K562 (cell line): ENCODE measurements around the gene FAM219A. TPM values are rescaled to one million over a fixed set of nuclear protein-coding genes. Genes with fewer than 3 reads are reported as not detected.

Experiments
- NFATC3 ChIP-seq: fragments of 450-650 bp; IDR thresholded peaks from 2 replicates; pipeline ENCODE4 v1.6.1; 2017; ENCODE audit warnings: mild to moderate bottlenecking
- ZNF445 ChIP-seq: fragments of 250-450 bp; sonication (Bioruptor Pico); IDR thresholded peaks from 2 replicates; pipeline ENCODE4 v1.4.0; 2020; ENCODE audit warnings: low read depth, mild to moderate bottlenecking, moderate library complexity
- polyA plus RNA-seq, 8 experiments: library from polyadenylated mRNA; depleted of rRNA in 4 of 8; stranded (reverse) in 5 of 8; unstranded in 3 of 8; fragments of >200 nt; fragmentation: Nextera tagmentation in 2 of 8; fragmentation: Illumina TruSeq in 1 of 8; extraction: Ambion mirVana in 2 of 8; extraction: Trizol in 1 of 8; gene quantifications; 2 replicates each; pipeline versions ENCODE4 v1.2.1 to v1.2.3, GENCODE V29; 2011 to 2014; ENCODE audit warnings: inconsistent platforms in 1 of 8, missing spikeins in 1 of 8
- total RNA-seq, 7 experiments: library from RNA; depleted of rRNA in 6 of 7; stranded (reverse); fragments of >200 nt in 6 of 7; fragmentation: Illumina TruSeq in 2 of 7; extraction: Trizol in 2 of 7; gene quantifications; 2 replicates each; pipeline versions ENCODE4 v1.2.1 to v1.2.3, GENCODE V29; 2011 to 2021; ENCODE audit warnings: low replicate concordance in 1 of 7
- TF ChIP-seq, protein P1 (sequence below): fragments of 450-650 bp; IDR thresholded peaks from 2 replicates; pipeline ENCODE4 v1.6.1; 2016; ENCODE audit warnings: mild to moderate bottlenecking, moderate library complexity
- TF ChIP-seq, protein P2 (sequence below), 2 experiments: fragments of 450-650 bp; IDR thresholded peaks; 2 replicates each; pipeline ENCODE4 v1.6.1; 2016; ENCODE audit warnings: mild to moderate bottlenecking in 2 of 2, borderline replicate concordance in 1 of 2, low read depth in 1 of 2, moderate library complexity in 1 of 2

Gene FAM219A
- total and polyA plus RNA-seq, 9 of the 15 experiments (the other 6 are each of a cell fraction or from before 2014, with no cell fraction given): 0.63 to 8.6 (median 2.9) TPM

DNA sequence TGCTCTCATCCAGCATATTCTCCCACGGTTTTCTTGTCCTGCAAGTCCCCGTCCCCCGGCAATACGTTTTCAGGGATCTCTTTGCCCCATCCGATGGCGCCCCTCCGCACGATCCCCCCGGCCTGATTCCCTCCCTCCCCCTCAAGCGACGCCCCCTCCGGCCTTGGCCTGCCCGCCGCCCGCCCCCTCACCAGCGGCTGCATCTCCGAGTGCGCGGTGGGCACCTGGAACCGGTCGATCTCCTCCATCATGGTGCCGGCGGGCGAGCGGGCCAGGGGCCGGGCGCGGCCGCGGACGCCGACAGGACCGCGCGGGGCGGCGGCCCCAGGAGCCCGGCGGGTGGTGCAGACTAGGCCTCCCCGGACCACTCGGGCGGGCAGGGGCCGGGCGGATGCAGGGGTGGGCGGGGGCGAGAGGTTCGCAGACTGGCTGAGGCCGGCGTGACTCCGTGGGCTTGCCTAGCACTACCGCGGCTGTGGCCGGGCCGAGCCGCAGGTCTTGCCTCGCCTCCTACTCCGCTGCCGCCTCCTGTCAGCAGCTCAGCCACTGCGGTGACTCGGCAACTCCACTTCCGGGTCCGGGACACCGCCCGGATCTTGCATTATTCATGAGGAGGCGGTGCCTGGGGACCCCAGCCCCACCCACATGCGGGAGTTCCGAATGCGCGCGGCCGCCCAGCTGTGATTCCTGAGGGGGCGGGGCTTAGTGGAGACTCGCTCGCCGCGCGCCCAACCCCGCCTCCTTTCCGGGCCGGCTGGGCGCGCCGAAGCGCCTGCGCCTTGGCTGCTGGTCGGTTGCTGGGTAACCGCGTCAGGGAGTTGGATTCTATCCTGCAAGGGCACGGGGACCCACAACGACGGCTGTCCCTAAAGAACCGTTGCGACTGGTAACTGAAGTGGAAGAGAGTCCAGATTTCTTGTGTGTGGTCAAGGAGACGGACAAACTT, at the start of gene FAM219A, which contains the start of gene DNAI1 (continued):
- TF ChIP-seq, protein P1, sequence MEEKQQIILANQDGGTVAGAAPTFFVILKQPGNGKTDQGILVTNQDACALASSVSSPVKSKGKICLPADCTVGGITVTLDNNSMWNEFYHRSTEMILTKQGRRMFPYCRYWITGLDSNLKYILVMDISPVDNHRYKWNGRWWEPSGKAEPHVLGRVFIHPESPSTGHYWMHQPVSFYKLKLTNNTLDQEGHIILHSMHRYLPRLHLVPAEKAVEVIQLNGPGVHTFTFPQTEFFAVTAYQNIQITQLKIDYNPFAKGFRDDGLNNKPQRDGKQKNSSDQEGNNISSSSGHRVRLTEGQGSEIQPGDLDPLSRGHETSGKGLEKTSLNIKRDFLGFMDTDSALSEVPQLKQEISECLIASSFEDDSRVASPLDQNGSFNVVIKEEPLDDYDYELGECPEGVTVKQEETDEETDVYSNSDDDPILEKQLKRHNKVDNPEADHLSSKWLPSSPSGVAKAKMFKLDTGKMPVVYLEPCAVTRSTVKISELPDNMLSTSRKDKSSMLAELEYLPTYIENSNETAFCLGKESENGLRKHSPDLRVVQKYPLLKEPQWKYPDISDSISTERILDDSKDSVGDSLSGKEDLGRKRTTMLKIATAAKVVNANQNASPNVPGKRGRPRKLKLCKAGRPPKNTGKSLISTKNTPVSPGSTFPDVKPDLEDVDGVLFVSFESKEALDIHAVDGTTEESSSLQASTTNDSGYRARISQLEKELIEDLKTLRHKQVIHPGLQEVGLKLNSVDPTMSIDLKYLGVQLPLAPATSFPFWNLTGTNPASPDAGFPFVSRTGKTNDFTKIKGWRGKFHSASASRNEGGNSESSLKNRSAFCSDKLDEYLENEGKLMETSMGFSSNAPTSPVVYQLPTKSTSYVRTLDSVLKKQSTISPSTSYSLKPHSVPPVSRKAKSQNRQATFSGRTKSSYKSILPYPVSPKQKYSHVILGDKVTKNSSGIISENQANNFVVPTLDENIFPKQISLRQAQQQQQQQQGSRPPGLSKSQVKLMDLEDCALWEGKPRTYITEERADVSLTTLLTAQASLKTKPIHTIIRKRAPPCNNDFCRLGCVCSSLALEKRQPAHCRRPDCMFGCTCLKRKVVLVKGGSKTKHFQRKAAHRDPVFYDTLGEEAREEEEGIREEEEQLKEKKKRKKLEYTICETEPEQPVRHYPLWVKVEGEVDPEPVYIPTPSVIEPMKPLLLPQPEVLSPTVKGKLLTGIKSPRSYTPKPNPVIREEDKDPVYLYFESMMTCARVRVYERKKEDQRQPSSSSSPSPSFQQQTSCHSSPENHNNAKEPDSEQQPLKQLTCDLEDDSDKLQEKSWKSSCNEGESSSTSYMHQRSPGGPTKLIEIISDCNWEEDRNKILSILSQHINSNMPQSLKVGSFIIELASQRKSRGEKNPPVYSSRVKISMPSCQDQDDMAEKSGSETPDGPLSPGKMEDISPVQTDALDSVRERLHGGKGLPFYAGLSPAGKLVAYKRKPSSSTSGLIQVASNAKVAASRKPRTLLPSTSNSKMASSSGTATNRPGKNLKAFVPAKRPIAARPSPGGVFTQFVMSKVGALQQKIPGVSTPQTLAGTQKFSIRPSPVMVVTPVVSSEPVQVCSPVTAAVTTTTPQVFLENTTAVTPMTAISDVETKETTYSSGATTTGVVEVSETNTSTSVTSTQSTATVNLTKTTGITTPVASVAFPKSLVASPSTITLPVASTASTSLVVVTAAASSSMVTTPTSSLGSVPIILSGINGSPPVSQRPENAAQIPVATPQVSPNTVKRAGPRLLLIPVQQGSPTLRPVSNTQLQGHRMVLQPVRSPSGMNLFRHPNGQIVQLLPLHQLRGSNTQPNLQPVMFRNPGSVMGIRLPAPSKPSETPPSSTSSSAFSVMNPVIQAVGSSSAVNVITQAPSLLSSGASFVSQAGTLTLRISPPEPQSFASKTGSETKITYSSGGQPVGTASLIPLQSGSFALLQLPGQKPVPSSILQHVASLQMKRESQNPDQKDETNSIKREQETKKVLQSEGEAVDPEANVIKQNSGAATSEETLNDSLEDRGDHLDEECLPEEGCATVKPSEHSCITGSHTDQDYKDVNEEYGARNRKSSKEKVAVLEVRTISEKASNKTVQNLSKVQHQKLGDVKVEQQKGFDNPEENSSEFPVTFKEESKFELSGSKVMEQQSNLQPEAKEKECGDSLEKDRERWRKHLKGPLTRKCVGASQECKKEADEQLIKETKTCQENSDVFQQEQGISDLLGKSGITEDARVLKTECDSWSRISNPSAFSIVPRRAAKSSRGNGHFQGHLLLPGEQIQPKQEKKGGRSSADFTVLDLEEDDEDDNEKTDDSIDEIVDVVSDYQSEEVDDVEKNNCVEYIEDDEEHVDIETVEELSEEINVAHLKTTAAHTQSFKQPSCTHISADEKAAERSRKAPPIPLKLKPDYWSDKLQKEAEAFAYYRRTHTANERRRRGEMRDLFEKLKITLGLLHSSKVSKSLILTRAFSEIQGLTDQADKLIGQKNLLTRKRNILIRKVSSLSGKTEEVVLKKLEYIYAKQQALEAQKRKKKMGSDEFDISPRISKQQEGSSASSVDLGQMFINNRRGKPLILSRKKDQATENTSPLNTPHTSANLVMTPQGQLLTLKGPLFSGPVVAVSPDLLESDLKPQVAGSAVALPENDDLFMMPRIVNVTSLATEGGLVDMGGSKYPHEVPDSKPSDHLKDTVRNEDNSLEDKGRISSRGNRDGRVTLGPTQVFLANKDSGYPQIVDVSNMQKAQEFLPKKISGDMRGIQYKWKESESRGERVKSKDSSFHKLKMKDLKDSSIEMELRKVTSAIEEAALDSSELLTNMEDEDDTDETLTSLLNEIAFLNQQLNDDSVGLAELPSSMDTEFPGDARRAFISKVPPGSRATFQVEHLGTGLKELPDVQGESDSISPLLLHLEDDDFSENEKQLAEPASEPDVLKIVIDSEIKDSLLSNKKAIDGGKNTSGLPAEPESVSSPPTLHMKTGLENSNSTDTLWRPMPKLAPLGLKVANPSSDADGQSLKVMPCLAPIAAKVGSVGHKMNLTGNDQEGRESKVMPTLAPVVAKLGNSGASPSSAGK: no peak
- TF ChIP-seq, protein P2, sequence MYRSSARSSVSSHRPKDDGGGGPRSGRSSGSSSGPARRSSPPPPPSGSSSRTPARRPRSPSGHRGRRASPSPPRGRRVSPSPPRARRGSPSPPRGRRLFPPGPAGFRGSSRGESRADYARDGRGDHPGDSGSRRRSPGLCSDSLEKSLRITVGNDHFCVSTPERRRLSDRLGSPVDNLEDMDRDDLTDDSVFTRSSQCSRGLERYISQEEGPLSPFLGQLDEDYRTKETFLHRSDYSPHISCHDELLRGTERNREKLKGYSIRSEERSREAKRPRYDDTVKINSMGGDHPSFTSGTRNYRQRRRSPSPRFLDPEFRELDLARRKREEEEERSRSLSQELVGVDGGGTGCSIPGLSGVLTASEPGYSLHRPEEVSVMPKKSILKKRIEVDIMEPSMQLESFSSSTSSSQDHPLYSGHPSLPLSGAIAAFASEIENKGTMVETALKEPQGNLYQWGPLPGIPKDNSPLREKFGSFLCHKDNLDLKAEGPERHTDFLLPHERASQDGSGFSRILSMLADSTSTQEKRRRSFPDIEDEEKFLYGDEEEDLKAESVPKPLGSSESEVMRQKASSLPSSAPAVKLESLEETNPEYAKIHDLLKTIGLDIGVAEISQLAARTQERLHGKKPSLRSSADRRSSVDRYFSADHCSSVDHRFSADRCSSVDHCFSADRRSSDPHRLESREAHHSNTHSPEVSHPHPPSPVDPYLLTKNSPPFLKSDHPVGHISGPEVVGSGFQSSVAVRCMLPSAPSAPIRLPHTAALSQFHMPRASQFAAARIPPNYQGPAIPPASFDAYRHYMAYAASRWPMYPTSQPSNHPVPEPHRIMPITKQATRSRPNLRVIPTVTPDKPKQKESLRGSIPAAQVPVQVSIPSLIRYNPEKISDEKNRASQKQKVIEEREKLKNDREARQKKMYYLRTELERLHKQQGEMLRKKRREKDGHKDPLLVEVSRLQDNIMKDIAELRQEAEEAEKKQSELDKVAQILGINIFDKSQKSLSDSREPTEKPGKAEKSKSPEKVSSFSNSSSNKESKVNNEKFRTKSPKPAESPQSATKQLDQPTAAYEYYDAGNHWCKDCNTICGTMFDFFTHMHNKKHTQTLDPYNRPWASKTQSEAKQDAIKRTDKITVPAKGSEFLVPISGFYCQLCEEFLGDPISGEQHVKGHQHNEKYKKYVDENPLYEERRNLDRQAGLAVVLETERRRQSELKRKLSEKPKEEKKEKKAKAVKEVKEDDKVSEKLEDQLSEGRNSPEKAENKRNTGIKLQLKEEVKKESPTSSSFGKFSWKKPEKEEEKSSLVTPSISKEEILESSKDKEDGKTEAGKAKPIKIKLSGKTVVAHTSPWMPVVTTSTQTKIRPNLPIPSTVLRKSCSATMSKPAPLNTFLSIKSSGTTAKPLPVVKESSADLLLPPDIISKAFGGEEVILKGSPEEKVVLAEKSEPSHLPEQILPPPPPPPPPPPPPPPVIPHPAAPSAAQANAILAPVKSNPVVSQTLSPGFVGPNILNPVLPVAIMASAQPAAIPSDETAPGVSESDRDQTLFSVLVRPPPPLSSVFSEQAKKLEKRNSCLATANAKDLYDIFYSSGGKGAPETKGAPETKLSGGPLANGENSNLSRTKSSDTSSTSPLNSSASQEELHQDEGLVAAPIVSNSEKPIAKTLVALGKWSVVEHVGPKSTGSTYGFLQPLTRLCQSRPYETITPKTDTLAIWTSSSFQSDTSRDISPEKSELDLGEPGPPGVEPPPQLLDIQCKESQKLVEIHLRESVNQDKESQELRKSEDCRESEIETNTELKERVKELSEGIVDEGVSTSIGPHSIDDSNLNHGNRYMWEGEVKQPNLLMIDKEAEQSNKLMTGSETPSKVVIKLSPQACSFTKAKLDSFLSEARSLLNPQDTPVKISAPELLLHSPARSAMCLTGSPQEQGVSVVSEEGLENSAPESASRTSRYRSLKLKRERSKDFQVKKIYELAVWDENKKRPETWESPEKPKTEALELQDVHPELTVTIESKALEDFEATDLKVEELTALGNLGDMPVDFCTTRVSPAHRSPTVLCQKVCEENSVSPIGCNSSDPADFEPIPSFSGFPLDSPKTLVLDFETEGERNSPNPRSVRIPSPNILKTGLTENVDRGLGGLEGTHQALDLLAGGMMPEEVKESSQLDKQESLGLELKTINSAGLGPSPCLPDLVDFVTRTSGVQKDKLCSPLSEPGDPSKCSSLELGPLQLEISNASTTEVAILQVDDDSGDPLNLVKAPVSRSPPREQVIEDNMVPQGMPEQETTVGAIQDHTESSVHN (IDR thresholded peaks at IDR 0.05; ENCODE audit: borderline replicate concordance in 1 of 2, low read depth in 1 of 2): no peak
- TF ChIP-seq ZNF445 (CRISPR knock-in tag) (no peak), NFATC3 (no peak)
